Activated CD8-positive, alpha-beta T cell treated with anti-CD3 and anti-CD28 coated beads, Interleukin-2, amount 10 ng/mL, durations not matched to agents 7 days and 5 days (primary cell): ENCODE data around the gene SPON1. TPM values are rescaled to one million over a fixed set of nuclear protein-coding genes. Genes with fewer than 3 reads are reported as not detected.
A peak's percentile ranks its signal among the peaks of the same experiment; 100 is the strongest.

ENCODE experiments used
- ATAC-seq: fragments of 150-1000 bp; cut with Tn5 transposase; one replicate; pipeline ENCODE4 v1.10.0; 2021; ENCODE audit warnings: moderate library complexity
- CTCF ChIA-PET: fragments of 350-600 bp; sonication (Branson Sonifier 250); formaldehyde crosslinking; loops from one replicate; lab custom pipeline; 2021; ENCODE audit warnings: antibody characterized with exemption; lab: Charles Lee
- POLR2A ChIA-PET: fragments of 350-600 bp; sonication (Branson Sonifier 250); formaldehyde crosslinking; loops from one replicate; lab custom pipeline; 2021; ENCODE audit warnings: antibody characterized with exemption; lab: Charles Lee
- DNase-seq: peaks from one replicate; pipeline ENCODE4 v3.0.0-alpha.2; 2020
- H3K27ac Mint-ChIP-seq: one replicate; pipeline ENCODE4 v1.8.0; 2021; ENCODE audit warnings: mild to moderate bottlenecking, mixed read lengths
- H3K27me3 Mint-ChIP-seq: one replicate; pipeline ENCODE4 v1.8.0; 2021; ENCODE audit warnings: low read depth, mixed read lengths
- H3K36me3 Mint-ChIP-seq: one replicate; pipeline ENCODE4 v1.8.0; 2021; ENCODE audit warnings: low read depth, mixed read lengths
- H3K4me1 Mint-ChIP-seq: one replicate; pipeline ENCODE4 v1.8.0; 2021; ENCODE audit warnings: low read depth, mixed read lengths
- H3K4me3 Mint-ChIP-seq: one replicate; pipeline ENCODE4 v1.8.0; 2021; ENCODE audit warnings: mild to moderate bottlenecking, mixed read lengths
- H3K9me3 Mint-ChIP-seq: one replicate; pipeline ENCODE4 v1.8.0; 2022; ENCODE audit warnings: mixed read lengths; ENCODE audit not compliant: insufficient read depth
- total RNA-seq, 2 experiments: library from RNA; stranded (reverse); gene quantifications; one replicate each; pipeline ENCODE4 v1.2.3, GENCODE V29; 2021

Gene SPON1
- total RNA-seq, 2 experiments from 2014 or later, result 0.42 to 0.47 TPM

DNA sequence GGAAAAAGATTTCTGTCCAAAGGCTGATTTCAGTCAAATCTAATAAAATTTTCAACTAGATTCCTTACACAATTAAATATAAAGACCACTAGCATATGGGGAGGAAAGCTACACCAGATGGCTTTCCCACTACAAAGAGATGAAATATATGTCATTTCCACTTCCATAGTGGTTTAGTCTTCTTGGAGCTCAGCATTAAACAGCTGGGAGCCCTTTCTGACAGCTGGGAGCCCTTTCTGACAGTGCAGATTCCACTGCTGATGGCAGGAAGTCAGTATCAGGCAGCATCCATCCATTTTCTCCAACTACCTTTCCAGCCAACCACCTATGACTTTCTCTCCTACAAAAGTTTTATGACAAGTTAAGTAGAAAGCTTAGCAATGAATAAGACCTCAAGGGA lies 218.6 kb downstream of the SPON1 start:
- H3K4me1 Mint-ChIP-seq, result peaks cover 12% of the 10 kb centered on the region
- H3K27me3 Mint-ChIP-seq, result peaks cover 3% of the 10 kb centered on the region
- ChIA-PET POLR2A (no interaction called here), CTCF (interaction anchor here (1.2 kb wide), 1 partner anchor 32 kb away, joined by 3 read pairs; no protein-coding TSS in a partner anchor)
- H3K9me3 Mint-ChIP-seq, result no peaks in the 10 kb centered on the region
- no peaks in the 10 kb centered on the region for H3K36me3 Mint-ChIP-seq
- no peak overlapping the region for H3K27ac Mint-ChIP-seq
- DNase-seq (no peak), ATAC-seq (no peak)
- H3K4me3 Mint-ChIP-seq, result no peak overlapping the region

DNA sequence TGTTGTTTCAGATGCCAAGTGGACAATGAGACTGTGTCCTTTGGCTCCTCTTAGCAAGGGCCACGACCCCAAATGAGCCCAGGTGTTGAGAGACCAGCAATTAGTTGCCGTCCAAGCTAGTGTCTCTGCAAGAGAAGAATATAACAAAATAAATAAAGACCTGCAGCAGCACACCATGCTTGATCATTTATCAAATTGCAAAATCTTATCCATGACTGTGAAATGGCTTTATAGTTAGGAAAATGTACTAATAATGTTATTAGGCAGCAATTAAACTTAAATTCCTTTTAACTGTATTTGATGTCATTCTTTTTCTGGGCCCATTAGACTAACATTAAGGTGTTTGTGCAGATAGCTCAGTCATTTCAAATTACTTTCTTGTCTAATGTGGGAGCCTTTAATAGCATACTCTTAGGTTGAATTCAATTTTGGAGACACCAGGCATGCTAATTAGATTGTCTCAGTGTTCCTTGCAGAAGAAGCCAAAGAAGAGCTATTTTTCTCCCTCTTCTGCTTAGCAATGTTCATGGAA lies 220.4 kb downstream of the SPON1 start:
- ChIA-PET CTCF (no interaction called here), POLR2A (no interaction called here)
- H3K9me3 Mint-ChIP-seq, result no peaks in the 10 kb centered on the region
- no peak for DNase-seq
- no peak overlapping the region for H3K27ac Mint-ChIP-seq
- H3K4me3 Mint-ChIP-seq, result no peak overlapping the region
- no peaks in the 10 kb centered on the region for H3K36me3 Mint-ChIP-seq
- ATAC-seq, result no peak
- H3K27me3 Mint-ChIP-seq, result peaks cover 8% of the 10 kb centered on the region
- peaks cover 1% of the 10 kb centered on the region for H3K4me1 Mint-ChIP-seq

- Mint-ChIP-seq H3K27ac (no peak overlapping the region), H3K27me3 (peaks cover 8% of the 10 kb centered on the region), H3K4me3 (no peak overlapping the region), H3K36me3 (no peaks in the 10 kb centered on the region), H3K4me1 (no peaks in the 10 kb centered on the region), H3K9me3 (no peaks in the 10 kb centered on the region)
- DNase-seq, result no peak
- no peak for ATAC-seq
- ChIA-PET CTCF (no interaction called here), POLR2A (no interaction called here)
These were observed 221.8 kb downstream of the SPON1 start for GRCh38 chr11:14184028-14184940.

- CTCF ChIA-PET, result no interaction called here
- H3K4me3 Mint-ChIP-seq, result no peak overlapping the region
- no peaks in the 10 kb centered on the region for H3K9me3 Mint-ChIP-seq
- no peaks in the 10 kb centered on the region for H3K4me1 Mint-ChIP-seq
- H3K36me3 Mint-ChIP-seq, result no peaks in the 10 kb centered on the region
- no peak for ATAC-seq
- POLR2A ChIA-PET, result no interaction called here
- H3K27me3 Mint-ChIP-seq, result peaks cover 4% of the 10 kb centered on the region
- DNase-seq, result no peak
- H3K27ac Mint-ChIP-seq, result no peak overlapping the region
These were observed 222.9 kb downstream of the SPON1 start for GRCh38 chr11:14185461-14185860.

DNA sequence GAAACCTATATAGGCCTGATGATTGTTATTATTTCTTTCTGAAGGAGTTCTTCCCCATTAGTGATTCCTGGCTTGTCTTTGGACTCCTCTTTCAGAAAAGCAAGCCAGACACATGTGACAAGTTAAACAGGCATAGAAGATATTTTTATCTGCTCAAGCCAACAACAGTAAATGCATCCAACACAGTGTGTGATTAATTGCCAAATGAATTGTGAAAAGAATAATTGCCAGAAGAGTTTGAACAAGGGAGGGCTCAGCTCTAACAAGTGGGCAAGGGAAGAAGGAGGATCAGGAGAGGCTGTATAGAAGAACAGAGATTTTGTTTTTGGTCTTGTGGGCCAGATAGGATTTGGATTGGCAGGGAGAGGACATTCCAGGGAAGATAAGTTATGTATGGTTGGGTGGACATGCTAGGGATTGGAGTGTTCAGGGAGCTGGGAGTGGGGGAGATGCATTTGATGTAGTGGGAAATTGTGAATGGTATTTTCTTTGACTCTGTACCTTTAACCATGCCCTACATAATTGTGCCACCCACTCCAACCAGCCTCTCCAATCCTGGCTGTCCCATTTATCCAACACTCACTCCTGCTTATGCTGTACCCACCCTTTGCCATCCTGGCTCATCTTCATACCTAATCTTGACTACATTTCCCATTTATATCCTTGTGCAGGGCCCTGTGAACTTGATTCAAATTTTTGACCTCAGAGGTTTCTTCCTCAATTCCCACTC lies 223.7 kb downstream of the SPON1 start:
- POLR2A ChIA-PET, result no interaction called here
- CTCF ChIA-PET, result no interaction called here
- Mint-ChIP-seq H3K4me1 (no peaks in the 10 kb centered on the region), H3K4me3 (no peak overlapping the region), H3K27me3 (peaks cover 4% of the 10 kb centered on the region), H3K9me3 (no peaks in the 10 kb centered on the region), H3K36me3 (no peaks in the 10 kb centered on the region), H3K27ac (no peak overlapping the region)
- no peak for ATAC-seq
- DNase-seq, result no peak

DNA sequence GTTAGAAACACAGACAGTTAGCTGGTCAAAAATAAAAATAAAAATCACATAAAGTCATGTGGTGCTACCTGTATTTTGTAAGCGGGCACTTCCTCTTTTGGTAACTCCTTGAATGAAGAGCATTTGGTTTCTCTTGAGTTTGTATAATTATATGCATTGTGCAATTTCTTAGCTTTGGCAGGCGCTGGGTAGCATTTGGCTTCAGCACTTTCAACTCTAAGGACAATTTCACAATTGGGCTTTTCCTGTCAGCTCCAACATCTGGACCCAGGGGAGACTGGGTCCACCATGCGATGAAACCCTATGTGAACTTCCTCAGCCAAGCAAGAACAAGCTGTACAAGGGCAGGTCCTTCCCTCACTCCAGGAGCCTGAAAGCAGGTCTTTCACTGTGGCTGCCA lies 227.4 kb downstream of the SPON1 start:
- Mint-ChIP-seq H3K27me3 (peaks cover 4% of the 10 kb centered on the region), H3K4me3 (no peak overlapping the region), H3K4me1 (no peaks in the 10 kb centered on the region), H3K9me3 (no peaks in the 10 kb centered on the region), H3K36me3 (no peaks in the 10 kb centered on the region), H3K27ac (no peak overlapping the region)
- DNase-seq (no peak), ATAC-seq (no peak)
- ChIA-PET CTCF (no interaction called here), POLR2A (no interaction called here)

DNA sequence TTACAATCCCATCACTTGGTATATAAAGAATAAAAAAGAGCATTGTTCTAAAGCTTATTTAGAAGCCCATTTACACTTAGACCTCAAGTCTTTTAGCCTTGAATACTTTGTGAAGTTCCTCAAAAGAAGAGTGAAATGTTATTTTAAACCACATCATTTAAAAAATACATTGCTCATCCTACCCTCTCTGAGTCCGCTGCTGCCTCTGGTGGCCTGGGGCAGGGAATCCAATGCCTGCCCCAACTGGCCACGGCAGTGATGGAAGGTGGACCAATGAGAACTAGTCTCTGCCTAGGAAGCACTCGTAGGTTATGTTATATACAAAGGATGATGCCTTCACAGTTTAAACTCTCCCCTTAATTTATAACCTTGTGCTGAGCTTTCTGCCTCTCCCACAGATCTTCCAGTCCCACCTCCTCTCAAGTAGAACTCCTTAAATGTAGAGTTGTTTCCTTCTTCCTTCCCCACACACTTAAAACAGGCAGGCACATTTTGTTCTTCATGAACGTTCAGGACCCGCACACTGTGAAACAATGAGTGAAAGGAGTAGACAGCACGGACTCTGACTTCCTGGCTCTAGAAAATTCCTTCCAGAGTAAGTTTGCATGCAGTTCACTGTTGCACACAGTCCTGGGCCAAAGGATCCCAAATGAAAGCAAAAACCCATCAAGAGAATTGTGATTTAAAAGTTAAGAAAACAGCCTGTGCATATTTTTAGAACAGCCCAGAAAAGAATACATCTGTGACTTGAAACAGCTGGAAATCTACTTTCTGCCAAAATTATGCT lies 228.7 kb downstream of the SPON1 start:
- H3K4me3 Mint-ChIP-seq, result no peak overlapping the region
- no peak overlapping the region for H3K27ac Mint-ChIP-seq
- H3K4me1 Mint-ChIP-seq, result no peaks in the 10 kb centered on the region
- ChIA-PET CTCF (no interaction called here), POLR2A (no interaction called here)
- no peak for ATAC-seq
- peaks cover 4% of the 10 kb centered on the region for H3K27me3 Mint-ChIP-seq
- no peaks in the 10 kb centered on the region for H3K36me3 Mint-ChIP-seq
- no peaks in the 10 kb centered on the region for H3K9me3 Mint-ChIP-seq
- no peak for DNase-seq

GRCh38 chr11:14193644-14194043 lies 231.1 kb downstream of the SPON1 start:
- ATAC-seq, result no peak
- H3K36me3 Mint-ChIP-seq, result no peaks in the 10 kb centered on the region
- H3K27me3 Mint-ChIP-seq, result no peaks in the 10 kb centered on the region
- H3K4me3 Mint-ChIP-seq, result no peak overlapping the region
- POLR2A ChIA-PET, result no interaction called here
- no peaks in the 10 kb centered on the region for H3K4me1 Mint-ChIP-seq
- DNase-seq, result no peak
- CTCF ChIA-PET, result no interaction called here
- H3K27ac Mint-ChIP-seq, result no peak overlapping the region
- no peaks in the 10 kb centered on the region for H3K9me3 Mint-ChIP-seq

DNA sequence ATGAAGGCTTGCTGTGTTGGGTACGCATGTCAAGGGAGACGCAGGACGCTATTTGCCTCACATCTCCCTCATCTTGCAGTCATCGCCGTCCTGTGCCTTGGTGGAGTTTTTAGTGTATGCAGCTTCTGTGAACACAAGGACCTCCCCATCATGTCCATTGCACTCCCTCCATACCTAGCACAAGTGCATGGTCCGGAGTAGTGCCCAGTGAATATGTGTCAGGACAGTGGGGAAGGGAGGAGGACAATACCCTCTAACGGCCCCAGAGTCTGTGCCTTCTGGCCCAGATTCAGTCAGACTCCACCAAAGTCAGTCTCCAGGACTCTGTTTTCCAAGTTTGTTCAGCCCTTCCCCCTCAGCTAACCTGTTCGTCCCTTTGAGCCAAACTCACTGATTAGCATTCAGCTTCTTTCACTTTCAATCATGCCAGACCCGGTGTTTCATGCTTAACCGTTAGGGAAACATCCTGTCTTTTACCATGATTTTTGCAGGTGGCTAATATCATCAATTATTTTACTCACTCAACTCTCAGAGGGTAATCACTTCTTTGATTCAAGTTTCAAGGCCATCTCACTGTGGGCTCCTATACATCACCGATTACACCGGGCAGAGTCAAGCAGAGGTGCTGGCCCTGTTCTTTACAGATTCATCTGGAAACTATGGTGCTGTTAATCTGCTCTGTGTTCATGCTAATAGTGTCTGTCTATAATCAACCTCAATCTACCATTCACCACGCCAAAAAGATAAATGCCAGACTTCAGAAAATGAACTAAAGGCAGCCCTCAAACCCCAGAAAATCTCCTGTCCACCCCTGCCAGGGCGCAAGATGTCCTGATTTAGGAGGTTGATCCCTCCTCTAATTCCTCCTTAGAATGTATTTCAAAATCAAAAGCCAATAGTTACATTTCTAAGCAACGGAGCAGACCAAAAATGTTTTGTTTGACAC lies 240.0 kb downstream of the SPON1 start:
- ChIA-PET POLR2A (interaction anchor here (0.6 kb wide), 1 partner anchor 21 kb away, joined by 3 read pairs; no protein-coding TSS in a partner anchor), CTCF (no interaction called here)
- Mint-ChIP-seq H3K27me3 (peaks cover 3% of the 10 kb centered on the region), H3K4me1 (peaks cover 7% of the 10 kb centered on the region), H3K27ac (no peak overlapping the region), H3K9me3 (no peaks in the 10 kb centered on the region), H3K4me3 (no peak overlapping the region), H3K36me3 (no peaks in the 10 kb centered on the region)
- DNase-seq (no peak), ATAC-seq (peak; percentile 11)

GRCh38 chr11:14203321-14203720 lies 240.8 kb downstream of the SPON1 start:
- Mint-ChIP-seq H3K27me3 (peaks cover 3% of the 10 kb centered on the region), H3K36me3 (no peaks in the 10 kb centered on the region), H3K4me3 (no peak overlapping the region), H3K9me3 (no peaks in the 10 kb centered on the region), H3K27ac (no peak overlapping the region), H3K4me1 (peaks cover 7% of the 10 kb centered on the region)
- ATAC-seq (no peak), DNase-seq (no peak)
- ChIA-PET POLR2A (no interaction called here), CTCF (no interaction called here)

DNA sequence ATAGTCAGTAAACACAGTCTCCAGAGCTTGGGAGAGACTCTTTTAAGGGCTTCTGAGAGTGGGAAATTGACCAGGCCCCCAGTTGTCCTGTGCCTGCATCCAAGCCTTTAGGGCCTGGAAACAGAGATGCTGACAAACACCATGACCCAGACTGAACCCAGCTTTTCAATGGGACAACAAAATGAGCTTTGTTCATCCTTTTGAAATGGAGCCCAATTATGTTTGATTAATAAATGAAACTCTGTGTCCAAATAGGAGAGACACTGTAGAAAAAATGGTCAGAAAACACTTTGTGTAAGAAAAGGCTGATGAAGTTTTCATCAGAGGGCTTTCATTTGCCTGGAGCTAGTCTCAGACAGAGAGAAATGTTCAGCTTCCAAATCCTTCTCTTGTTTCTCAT lies 250.5 kb downstream of the SPON1 start:
- peaks cover 6% of the 10 kb centered on the region for H3K27me3 Mint-ChIP-seq
- no peaks in the 10 kb centered on the region for H3K4me1 Mint-ChIP-seq
- POLR2A ChIA-PET, result no interaction called here
- H3K27ac Mint-ChIP-seq, result no peak overlapping the region
- no peak overlapping the region for H3K4me3 Mint-ChIP-seq
- no peak for ATAC-seq
- DNase-seq, result no peak
- H3K9me3 Mint-ChIP-seq, result no peaks in the 10 kb centered on the region
- CTCF ChIA-PET, result interaction anchor here (0.7 to 1.2 kb wide), 2 partner anchors 35 to 506 kb away, joined by 3 read pairs; no protein-coding TSS in a partner anchor
- no peaks in the 10 kb centered on the region for H3K36me3 Mint-ChIP-seq
